A549 (cell line): ENCODE measurements around the gene NHEJ1.

Experiments
- CBX2 ChIP-seq: fragments of 200-600 bp; sonication (generic); IDR thresholded peaks from 2 replicates; pipeline ENCODE4 v1.6.1; 2016; ENCODE audit warnings: low read depth, mild to moderate bottlenecking, borderline replicate concordance
- EP300 ChIP-seq, 2 experiments: fragments of >200 bp; sonication (Bioruptor Twin); formaldehyde crosslinking; IDR thresholded peaks; 2 replicates in 1 of 2; 3 replicates in 1 of 2; pipeline ENCODE4 v1.6.1; 2016 to 2017
- MYC ChIP-seq: IDR thresholded peaks from 2 replicates; pipeline ENCODE4 v1.6.1; 2012; ENCODE audit warnings: mild to moderate bottlenecking, inconsistent platforms, low read length, improper control_type of control experiment, borderline replicate concordance
- SMC3 ChIP-seq: fragments of >200 bp; sonication (Bioruptor Twin); formaldehyde crosslinking; IDR thresholded peaks from 3 replicates; pipeline ENCODE4 v1.6.1; 2018; ENCODE audit warnings: inconsistent platforms
- TFCP2L1 ChIP-seq: fragments of 250-450 bp; sonication (Bioruptor Pico); IDR thresholded peaks from 2 replicates; pipeline ENCODE4 v1.5.0; 2021; ENCODE audit warnings: mild to moderate bottlenecking
- TF ChIP-seq, protein P1 (sequence below): fragments of >200 bp; sonication (Bioruptor Twin); formaldehyde crosslinking; IDR thresholded peaks from 3 replicates; pipeline ENCODE4 v1.5.1; 2016

GRCh38 chr2:219099329-219099728 is 61.3 kb downstream of the NHEJ1 start:
- no peak for TF ChIP-seq EP300 (IDR thresholded peaks at IDR 0.05)
- TF ChIP-seq CBX2, result no peak
- no peak for TF ChIP-seq SMC3
- TF ChIP-seq, protein P1, sequence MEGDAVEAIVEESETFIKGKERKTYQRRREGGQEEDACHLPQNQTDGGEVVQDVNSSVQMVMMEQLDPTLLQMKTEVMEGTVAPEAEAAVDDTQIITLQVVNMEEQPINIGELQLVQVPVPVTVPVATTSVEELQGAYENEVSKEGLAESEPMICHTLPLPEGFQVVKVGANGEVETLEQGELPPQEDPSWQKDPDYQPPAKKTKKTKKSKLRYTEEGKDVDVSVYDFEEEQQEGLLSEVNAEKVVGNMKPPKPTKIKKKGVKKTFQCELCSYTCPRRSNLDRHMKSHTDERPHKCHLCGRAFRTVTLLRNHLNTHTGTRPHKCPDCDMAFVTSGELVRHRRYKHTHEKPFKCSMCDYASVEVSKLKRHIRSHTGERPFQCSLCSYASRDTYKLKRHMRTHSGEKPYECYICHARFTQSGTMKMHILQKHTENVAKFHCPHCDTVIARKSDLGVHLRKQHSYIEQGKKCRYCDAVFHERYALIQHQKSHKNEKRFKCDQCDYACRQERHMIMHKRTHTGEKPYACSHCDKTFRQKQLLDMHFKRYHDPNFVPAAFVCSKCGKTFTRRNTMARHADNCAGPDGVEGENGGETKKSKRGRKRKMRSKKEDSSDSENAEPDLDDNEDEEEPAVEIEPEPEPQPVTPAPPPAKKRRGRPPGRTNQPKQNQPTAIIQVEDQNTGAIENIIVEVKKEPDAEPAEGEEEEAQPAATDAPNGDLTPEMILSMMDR, result no peak
- TF ChIP-seq MYC, result no peak
- TF ChIP-seq TFCP2L1 (CRISPR knock-in tag), result no peak
